ENCODE results near the gene ZNF793. TPM values are rescaled to one million over a fixed set of nuclear protein-coding genes. Genes with fewer than 3 reads are reported as not detected.

The ZNF793 gene
- total and polyA plus RNA-seq, 10 of the 15 experiments (the other 5 are each of a cell fraction or from before 2014, with no cell fraction given), result 0.10 to 1.1 (median 0.30) TPM

DNA sequence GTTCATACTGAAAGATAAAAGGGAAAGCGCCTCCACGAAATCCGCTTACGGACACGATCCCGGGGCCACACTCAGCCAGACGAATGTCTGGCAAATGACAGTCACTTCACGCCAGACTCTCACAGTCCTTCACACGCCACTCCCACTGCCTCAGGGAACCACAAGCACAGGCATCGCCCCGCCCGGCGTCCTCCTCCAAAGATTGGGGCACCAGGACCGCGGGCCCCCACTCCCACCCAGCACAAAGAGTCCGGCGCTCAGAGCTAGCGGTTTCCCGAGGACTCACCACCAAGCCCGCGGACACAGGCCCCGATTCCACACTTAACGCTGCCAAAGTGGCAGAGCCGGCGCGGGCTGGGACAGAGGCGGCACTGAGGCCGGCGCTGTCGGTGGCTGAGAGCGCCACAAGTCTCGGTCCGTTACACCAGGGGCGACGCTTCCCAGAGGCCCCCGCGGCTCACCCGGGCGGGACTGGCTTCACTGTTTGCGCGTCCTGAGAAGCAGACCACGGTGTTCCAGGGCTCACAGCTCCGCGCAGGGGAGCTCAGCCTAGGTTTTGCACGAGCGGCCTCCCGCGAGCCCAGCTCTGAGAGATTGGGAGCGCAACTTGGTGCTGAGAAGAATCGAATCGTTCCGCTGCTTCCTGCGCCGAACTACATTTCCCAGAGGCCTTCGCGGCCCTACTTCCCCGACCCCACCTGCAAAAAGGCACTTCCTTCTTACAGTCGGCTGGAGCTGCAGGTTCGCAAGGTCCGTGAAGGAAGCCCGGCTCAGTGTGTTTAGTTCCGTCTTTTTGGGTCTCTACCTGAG is 39.7 kb upstream of the ZNF793 start, which contains the start of gene ZNF569 (continued):
- TF ChIP-seq, protein P1, sequence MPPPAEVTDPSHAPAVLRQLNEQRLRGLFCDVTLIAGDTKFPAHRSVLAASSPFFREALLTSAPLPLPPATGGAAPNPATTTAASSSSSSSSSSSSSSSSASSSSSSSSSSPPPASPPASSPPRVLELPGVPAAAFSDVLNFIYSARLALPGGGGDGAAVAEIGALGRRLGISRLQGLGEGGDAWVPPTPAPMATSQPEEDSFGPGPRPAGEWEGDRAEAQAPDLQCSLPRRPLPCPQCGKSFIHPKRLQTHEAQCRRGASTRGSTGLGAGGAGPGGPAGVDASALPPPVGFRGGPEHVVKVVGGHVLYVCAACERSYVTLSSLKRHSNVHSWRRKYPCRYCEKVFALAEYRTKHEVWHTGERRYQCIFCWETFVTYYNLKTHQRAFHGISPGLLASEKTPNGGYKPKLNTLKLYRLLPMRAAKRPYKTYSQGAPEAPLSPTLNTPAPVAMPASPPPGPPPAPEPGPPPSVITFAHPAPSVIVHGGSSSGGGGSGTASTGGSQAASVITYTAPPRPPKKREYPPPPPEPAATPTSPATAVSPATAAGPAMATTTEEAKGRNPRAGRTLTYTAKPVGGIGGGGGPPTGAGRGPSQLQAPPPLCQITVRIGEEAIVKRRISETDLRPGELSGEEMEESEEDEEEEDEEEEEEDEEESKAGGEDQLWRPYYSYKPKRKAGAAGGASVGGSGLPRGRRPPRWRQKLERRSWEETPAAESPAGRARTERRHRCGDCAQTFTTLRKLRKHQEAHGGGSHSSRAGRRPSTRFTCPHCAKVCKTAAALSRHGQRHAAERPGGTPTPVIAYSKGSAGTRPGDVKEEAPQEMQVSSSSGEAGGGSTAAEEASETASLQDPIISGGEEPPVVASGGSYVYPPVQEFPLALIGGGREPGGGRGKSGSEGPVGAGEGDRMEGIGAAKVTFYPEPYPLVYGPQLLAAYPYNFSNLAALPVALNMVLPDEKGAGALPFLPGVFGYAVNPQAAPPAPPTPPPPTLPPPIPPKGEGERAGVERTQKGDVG (CRISPR knock-in tag; IDR thresholded peaks at IDR 0.05), result no peak
- TF ChIP-seq, protein P2, sequence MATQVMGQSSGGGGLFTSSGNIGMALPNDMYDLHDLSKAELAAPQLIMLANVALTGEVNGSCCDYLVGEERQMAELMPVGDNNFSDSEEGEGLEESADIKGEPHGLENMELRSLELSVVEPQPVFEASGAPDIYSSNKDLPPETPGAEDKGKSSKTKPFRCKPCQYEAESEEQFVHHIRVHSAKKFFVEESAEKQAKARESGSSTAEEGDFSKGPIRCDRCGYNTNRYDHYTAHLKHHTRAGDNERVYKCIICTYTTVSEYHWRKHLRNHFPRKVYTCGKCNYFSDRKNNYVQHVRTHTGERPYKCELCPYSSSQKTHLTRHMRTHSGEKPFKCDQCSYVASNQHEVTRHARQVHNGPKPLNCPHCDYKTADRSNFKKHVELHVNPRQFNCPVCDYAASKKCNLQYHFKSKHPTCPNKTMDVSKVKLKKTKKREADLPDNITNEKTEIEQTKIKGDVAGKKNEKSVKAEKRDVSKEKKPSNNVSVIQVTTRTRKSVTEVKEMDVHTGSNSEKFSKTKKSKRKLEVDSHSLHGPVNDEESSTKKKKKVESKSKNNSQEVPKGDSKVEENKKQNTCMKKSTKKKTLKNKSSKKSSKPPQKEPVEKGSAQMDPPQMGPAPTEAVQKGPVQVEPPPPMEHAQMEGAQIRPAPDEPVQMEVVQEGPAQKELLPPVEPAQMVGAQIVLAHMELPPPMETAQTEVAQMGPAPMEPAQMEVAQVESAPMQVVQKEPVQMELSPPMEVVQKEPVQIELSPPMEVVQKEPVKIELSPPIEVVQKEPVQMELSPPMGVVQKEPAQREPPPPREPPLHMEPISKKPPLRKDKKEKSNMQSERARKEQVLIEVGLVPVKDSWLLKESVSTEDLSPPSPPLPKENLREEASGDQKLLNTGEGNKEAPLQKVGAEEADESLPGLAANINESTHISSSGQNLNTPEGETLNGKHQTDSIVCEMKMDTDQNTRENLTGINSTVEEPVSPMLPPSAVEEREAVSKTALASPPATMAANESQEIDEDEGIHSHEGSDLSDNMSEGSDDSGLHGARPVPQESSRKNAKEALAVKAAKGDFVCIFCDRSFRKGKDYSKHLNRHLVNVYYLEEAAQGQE (IDR thresholded peaks at IDR 0.05; ENCODE audit: low read depth, low read length), result no peak
- no peak for TF ChIP-seq ZSCAN29 (IDR thresholded peaks at IDR 0.05)
- TF ChIP-seq, protein P3, sequence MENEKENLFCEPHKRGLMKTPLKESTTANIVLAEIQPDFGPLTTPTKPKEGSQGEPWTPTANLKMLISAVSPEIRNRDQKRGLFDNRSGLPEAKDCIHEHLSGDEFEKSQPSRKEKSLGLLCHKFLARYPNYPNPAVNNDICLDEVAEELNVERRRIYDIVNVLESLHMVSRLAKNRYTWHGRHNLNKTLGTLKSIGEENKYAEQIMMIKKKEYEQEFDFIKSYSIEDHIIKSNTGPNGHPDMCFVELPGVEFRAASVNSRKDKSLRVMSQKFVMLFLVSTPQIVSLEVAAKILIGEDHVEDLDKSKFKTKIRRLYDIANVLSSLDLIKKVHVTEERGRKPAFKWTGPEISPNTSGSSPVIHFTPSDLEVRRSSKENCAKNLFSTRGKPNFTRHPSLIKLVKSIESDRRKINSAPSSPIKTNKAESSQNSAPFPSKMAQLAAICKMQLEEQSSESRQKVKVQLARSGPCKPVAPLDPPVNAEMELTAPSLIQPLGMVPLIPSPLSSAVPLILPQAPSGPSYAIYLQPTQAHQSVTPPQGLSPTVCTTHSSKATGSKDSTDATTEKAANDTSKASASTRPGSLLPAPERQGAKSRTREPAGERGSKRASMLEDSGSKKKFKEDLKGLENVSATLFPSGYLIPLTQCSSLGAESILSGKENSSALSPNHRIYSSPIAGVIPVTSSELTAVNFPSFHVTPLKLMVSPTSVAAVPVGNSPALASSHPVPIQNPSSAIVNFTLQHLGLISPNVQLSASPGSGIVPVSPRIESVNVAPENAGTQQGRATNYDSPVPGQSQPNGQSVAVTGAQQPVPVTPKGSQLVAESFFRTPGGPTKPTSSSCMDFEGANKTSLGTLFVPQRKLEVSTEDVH (IDR thresholded peaks at IDR 0.05; ENCODE audit: low read depth, partially characterized antibody), result no peak
- no peak; the same call in 1 of the 2 replicates for TF ChIP-seq NR2F1 (conservative IDR thresholded peaks at IDR 0.05)
- TF ChIP-seq, protein P4, sequence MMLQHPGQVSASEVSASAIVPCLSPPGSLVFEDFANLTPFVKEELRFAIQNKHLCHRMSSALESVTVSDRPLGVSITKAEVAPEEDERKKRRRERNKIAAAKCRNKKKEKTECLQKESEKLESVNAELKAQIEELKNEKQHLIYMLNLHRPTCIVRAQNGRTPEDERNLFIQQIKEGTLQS (IDR thresholded peaks at IDR 0.05; ENCODE audit: borderline replicate concordance, extremely low read depth, low read depth, low read length), result 0 out of 2 replicates have a peak, but pooled peaks have one; percentile 12
- TF ChIP-seq CREB1 (IDR thresholded peaks at IDR 0.05; ENCODE audit: low read depth), result peak; percentile 67
- TF ChIP-seq ZNF207 (IDR thresholded peaks at IDR 0.05; ENCODE audit: borderline replicate concordance), result peak; percentile 86
- peak; percentile 43; the same call in 1 of the 2 replicates for TF ChIP-seq TAF1 (IDR thresholded peaks at IDR 0.05; ENCODE audit: borderline replicate concordance, low read depth, low read length)
- TF ChIP-seq RBBP5 (conservative IDR thresholded peaks at IDR 0.05), result no peak
- TF ChIP-seq SMC3 (IDR thresholded peaks at IDR 0.05; ENCODE audit: borderline replicate concordance, low read length), result peak; percentile 15
- TF ChIP-seq HDAC2 (IDR thresholded peaks at IDR 0.05), result no peak
- TF ChIP-seq, protein P5, sequence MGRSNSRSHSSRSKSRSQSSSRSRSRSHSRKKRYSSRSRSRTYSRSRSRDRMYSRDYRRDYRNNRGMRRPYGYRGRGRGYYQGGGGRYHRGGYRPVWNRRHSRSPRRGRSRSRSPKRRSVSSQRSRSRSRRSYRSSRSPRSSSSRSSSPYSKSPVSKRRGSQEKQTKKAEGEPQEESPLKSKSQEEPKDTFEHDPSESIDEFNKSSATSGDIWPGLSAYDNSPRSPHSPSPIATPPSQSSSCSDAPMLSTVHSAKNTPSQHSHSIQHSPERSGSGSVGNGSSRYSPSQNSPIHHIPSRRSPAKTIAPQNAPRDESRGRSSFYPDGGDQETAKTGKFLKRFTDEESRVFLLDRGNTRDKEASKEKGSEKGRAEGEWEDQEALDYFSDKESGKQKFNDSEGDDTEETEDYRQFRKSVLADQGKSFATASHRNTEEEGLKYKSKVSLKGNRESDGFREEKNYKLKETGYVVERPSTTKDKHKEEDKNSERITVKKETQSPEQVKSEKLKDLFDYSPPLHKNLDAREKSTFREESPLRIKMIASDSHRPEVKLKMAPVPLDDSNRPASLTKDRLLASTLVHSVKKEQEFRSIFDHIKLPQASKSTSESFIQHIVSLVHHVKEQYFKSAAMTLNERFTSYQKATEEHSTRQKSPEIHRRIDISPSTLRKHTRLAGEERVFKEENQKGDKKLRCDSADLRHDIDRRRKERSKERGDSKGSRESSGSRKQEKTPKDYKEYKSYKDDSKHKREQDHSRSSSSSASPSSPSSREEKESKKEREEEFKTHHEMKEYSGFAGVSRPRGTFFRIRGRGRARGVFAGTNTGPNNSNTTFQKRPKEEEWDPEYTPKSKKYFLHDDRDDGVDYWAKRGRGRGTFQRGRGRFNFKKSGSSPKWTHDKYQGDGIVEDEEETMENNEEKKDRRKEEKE (IDR thresholded peaks at IDR 0.05), result no peak
- peak in 1 of 2 experiments; percentile 79; a peak in 1 of 4 replicates for TF ChIP-seq SRF (IDR thresholded peaks at IDR 0.05; ENCODE audit: low read depth in 2 of 2, low read length in 2 of 2)
- no peak for TF ChIP-seq ZNF622 (IDR thresholded peaks at IDR 0.05)
